HepG2 (cell line): Measurements from ENCODE around the gene GDPGP1. TPM values are rescaled to one million over a fixed set of nuclear protein-coding genes. Genes with fewer than 3 reads are reported as not detected.

ENCODE experiments used
- ATAC-seq: fragments of 200-7000 bp; cut with Tn5 transposase; 3 replicates; pipeline ENCODE4 v1.9.1; 2020; ENCODE audit warnings: mild to moderate bottlenecking, moderate library complexity
- BruUV-seq: library from RNA; stranded (reverse); fragments of 400-500 nt; replicated peaks from 2 replicates; lab custom pipeline; 2021; lab: Mats Ljungman, UMichigan
- CTCF ChIA-PET: fragments of 300-600 bp; formaldehyde crosslinking; extraction: SDS; loops from one replicate; lab custom pipeline; 2021; ENCODE audit warnings: low total read pairs, inconsistent platforms, low intra/inter-chr PET ratio; lab: Yijun Ruan, JAX
- POLR2A ChIA-PET: fragments of 350-600 bp; sonication (Branson Sonifier 250); formaldehyde crosslinking; loops from one replicate; lab custom pipeline; 2020; ENCODE audit warnings: antibody characterized with exemption, inconsistent platforms; lab: Yijun Ruan, JAX
- DNase-seq: peaks from one replicate; pipeline ENCODE4 v3.0.0-alpha.2; 2015; ENCODE audit warnings: low spot score
- FAIRE-seq: peaks from 3 replicates; lab custom pipeline; 2011; peaks lifted over from hg19 to GRCh38; lab: Jason Lieb, UNC
- H2AFZ ChIP-seq: one replicate; pipeline ENCODE4 v1.6.1; 2011; ENCODE audit warnings: low read length, inconsistent platforms
- H3K27ac ChIP-seq: fragments of 300-600 bp; 3 replicates; pipeline ENCODE4 v1.8.0; 2011; ENCODE audit warnings: mixed run types, mild to moderate bottlenecking, mixed read lengths, low read length, inconsistent platforms; ENCODE audit not compliant: insufficient read depth; ENCODE audit errors: extremely low read length
- H3K27me3 ChIP-seq, 2 experiments: fragments of 200-600 bp in 1 of 2; 2 replicates in 1 of 2; 3 replicates in 1 of 2; pipeline versions ENCODE4 v1.6.0 to v1.8.0; 2011; ENCODE audit warnings: low read length in 2 of 2, mild to moderate bottlenecking in 2 of 2, moderate library complexity in 2 of 2, inconsistent platforms in 1 of 2; ENCODE audit not compliant: insufficient read depth in 2 of 2, control insufficient read depth in 1 of 2
- H3K36me3 ChIP-seq, 2 experiments: fragments of 200-600 bp in 1 of 2; replicated peaks in 1 of 2; 2 replicates in 1 of 2; 3 replicates in 1 of 2; pipeline versions ENCODE4 v1.5.1 to v1.8.0; 2011; ENCODE audit warnings: low read length in 2 of 2, inconsistent platforms in 1 of 2; ENCODE audit not compliant: insufficient read depth in 2 of 2, control insufficient read depth in 1 of 2
- H3K4me1 ChIP-seq: 2 replicates; pipeline ENCODE4 v1.5.1; 2012; ENCODE audit warnings: low read length, inconsistent platforms; ENCODE audit not compliant: insufficient read depth
- H3K4me2 ChIP-seq: 2 replicates; pipeline ENCODE4 v1.6.0; 2011; ENCODE audit warnings: low read depth, low read length, inconsistent platforms
- H3K4me3 ChIP-seq, 3 experiments: fragments of 200-600 bp in 1 of 3; sonication (generic), shearing (Covaris generic) in 1 of 3; replicated peaks in 1 of 3; 2 replicates each; pipeline ENCODE4 v1.5.1; 2011 to 2016; ENCODE audit warnings: low read length in 3 of 3, inconsistent platforms in 2 of 3, low read depth in 2 of 3, mild to moderate bottlenecking in 2 of 3, control low read depth in 1 of 3, mixed read lengths in 1 of 3; ENCODE audit not compliant: insufficient read depth in 1 of 3
- H3K79me2 ChIP-seq: one replicate; pipeline ENCODE4 v1.6.1; 2011; ENCODE audit warnings: low read length, inconsistent platforms; ENCODE audit not compliant: insufficient read depth
- H3K9ac ChIP-seq: 2 replicates; pipeline ENCODE4 v1.6.0; 2011; ENCODE audit warnings: mild to moderate bottlenecking, low read depth, low read length, inconsistent platforms; ENCODE audit not compliant: insufficient read depth
- H3K9me3 ChIP-seq: 2 replicates; pipeline ENCODE4 v1.5.1; 2012; ENCODE audit warnings: mild to moderate bottlenecking, low read length
- H4K20me1 ChIP-seq: 2 replicates; pipeline ENCODE4 v1.6.0; 2011; ENCODE audit warnings: inconsistent platforms, mild to moderate bottlenecking, low read length, moderate library complexity; ENCODE audit not compliant: insufficient read depth
- NFYB ChIP-seq: sonication (generic); formaldehyde crosslinking; IDR thresholded peaks from 2 replicates; pipeline ENCODE4 v1.4.0; 2020; ENCODE audit warnings: missing genetic modification reagents
- NFYC ChIP-seq: IDR thresholded peaks from 2 replicates; pipeline ENCODE4 v1.6.1; 2016; ENCODE audit warnings: missing genetic modification reagents, missing compliant biosample characterization
- ZMYM3 ChIP-seq: sonication (generic); formaldehyde crosslinking; IDR thresholded peaks from 2 replicates; pipeline ENCODE4 v1.5.1; 2020; ENCODE audit warnings: mild to moderate bottlenecking, missing genetic modification reagents
- ZNF235 ChIP-seq: sonication (generic); formaldehyde crosslinking; IDR thresholded peaks from 2 replicates; pipeline ENCODE4 v1.8.1; 2023; ENCODE audit warnings: mild to moderate bottlenecking, missing genetic modification reagents, borderline replicate concordance
- ZNF256 ChIP-seq: sonication (generic); formaldehyde crosslinking; conservative IDR thresholded peaks from 2 replicates; pipeline ENCODE4 v1.4.0; 2020; ENCODE audit warnings: missing genetic modification reagents
- ZNF629 ChIP-seq: sonication (generic); formaldehyde crosslinking; conservative IDR thresholded peaks from 2 replicates; pipeline ENCODE4 v1.5.0; 2020; ENCODE audit warnings: missing genetic modification reagents
- ZNF724P ChIP-seq: sonication (generic); formaldehyde crosslinking; IDR thresholded peaks from 2 replicates; pipeline ENCODE4 v1.8.0; 2022; ENCODE audit warnings: missing genetic modification reagents, borderline replicate concordance
- WGBS: methylation state at CpG from one replicate; pipeline ENCODE4 v1.1.6; 2017; ENCODE audit warnings: low lambda C conversion rate; 5-methylcytosine and 5-hydroxymethylcytosine counted together
- in situ Hi-C: cut with HindIII; loops from 2 replicates; pipeline ENCODE4 v1.10.0; 2017; ENCODE audit warnings: low pct_unique_long_range_greater_than_20kb; ENCODE audit not compliant: extremely low pct_ligation_motif_present
- intact Hi-C: fragments of 100-400 bp; cut with micrococcal nuclease; formaldehyde crosslinking; loops from one replicate; pipeline ENCODE4 v1.10.0; 2022; ENCODE audit not compliant: unreplicated experiment
- polyA plus RNA-seq, 8 experiments: library from polyadenylated mRNA; depleted of rRNA in 3 of 8; stranded (reverse) in 7 of 8; unstranded in 1 of 8; fragments of >200 nt; fragmentation: Illumina TruSeq in 4 of 8; extraction: Trizol in 4 of 8; gene quantifications; 2 replicates each; pipeline versions ENCODE4 v1.2.1 to v1.2.3, GENCODE V29; 2011 to 2016; ENCODE audit warnings: low read depth in 4 of 8, missing spikeins in 1 of 8, mixed read lengths in 1 of 8; ENCODE audit not compliant: insufficient read depth in 1 of 8
- total RNA-seq, 5 experiments: library from RNA; depleted of rRNA; stranded (reverse); fragments of >200 nt; fragmentation: Illumina TruSeq; extraction: Trizol; gene quantifications; 2 replicates each; pipeline ENCODE4 v1.2.3, GENCODE V29; 2016; ENCODE audit warnings: low read depth in 1 of 5

Gene GDPGP1
- total and polyA plus RNA-seq, 2 of the 13 experiments (the other 11 are each of a cell fraction or from before 2014, with no cell fraction given) = 1.5 to 4.3 TPM

DNA sequence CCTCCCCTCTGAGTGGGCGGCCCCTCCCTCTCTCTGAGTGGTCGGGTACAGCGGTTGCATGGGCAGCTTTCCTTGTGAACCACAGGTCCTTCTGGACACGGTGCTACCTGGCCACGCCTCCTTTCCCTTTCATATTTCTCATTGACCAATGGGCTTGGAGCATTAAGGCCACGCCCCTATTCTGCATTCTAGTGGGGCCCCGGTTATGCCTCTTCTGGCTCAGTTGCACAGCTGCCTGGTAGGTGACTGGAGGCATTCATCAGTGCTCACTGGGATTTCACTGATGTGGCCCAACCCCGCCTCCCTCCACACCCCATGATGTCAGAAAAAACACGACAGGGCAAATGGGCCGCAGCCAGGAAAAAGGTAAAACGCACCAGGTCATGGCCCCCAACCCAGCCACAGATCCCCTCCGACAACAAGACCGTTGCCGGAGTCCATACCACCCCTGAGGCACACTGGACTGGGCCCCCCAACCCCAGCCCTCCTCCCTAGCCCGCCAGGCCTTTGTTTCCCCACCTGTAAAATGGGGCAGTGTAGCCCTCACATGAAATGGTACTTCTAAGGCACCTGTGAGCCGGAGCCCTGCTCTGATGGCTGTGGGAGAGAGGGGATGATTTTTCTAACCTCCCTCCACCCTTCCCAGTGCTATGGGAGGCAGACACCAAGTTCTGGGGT lies 57.8 kb downstream of the GDPGP1 start:
- ChIA-PET POLR2A (no interaction called here), CTCF (no interaction called here)
- Histone ChIP-seq H3K9me3 (no peaks in the 10 kb centered on the region), H3K27ac (no peak overlapping the region), H3K27me3 (no peaks in the 10 kb centered on the region; a peak in 1 of 5 replicates), H4K20me1 (no peaks in the 10 kb centered on the region), H3K4me2 (no peak overlapping the region), H3K36me3 (no peaks in the 10 kb centered on the region), H3K4me1 (peaks cover 16% of the 10 kb centered on the region), H2AFZ (no peak overlapping the region), H3K79me2 (no peaks in the 10 kb centered on the region), H3K9ac (no peak overlapping the region), H3K4me3 (no peak overlapping the region)
- peak; percentile 50 for DNase-seq
- ATAC-seq = no peak
- 27% methylated on average over 9 of the region's 16 CpGs for WGBS
- no peak for FAIRE-seq
- intact Hi-C loops = no loop called here
- no TSS peak for BruUV-seq
- TF ChIP-seq ZNF256 (CRISPR knock-in tag) = no peak
- 0 out of 2 replicates have a peak, but pooled peaks have one; percentile 27 for TF ChIP-seq NFYB (CRISPR knock-in tag)
- peak; percentile 34; the same call in 1 of the 2 replicates for TF ChIP-seq NFYC (CRISPR knock-in tag)
- no peak for TF ChIP-seq ZNF235 (CRISPR knock-in tag)
- TF ChIP-seq ZNF724P (CRISPR knock-in tag) = no peak
- TF ChIP-seq ZNF629 (CRISPR knock-in tag) = peak; percentile 67
- 0 out of 2 replicates have a peak, but pooled peaks have one; percentile 17 for TF ChIP-seq ZMYM3 (CRISPR knock-in tag)
- in situ Hi-C loops = no loop called here
